H9 (cell line): Measurements from ENCODE around the gene MRPL28. TPM values are rescaled to one million over a fixed set of nuclear protein-coding genes. Genes with fewer than 3 reads are reported as not detected.
"Not testable (repeated sequence)": the region's sequence is repeated elsewhere in the genome, so short reads cannot be mapped to it uniquely, and the experiment has no call there.

Source experiments
- DNase-seq: peaks from one replicate; pipeline ENCODE4 v3.0.0-alpha.2; 2017
- H2AFZ ChIP-seq: one replicate; pipeline ENCODE4 v1.6.1; 2013; ENCODE audit warnings: mild to moderate bottlenecking, low read length, control low read depth, moderate library complexity
- H2AK5ac ChIP-seq: 2 replicates; pipeline ENCODE4 v1.6.1; 2013; ENCODE audit warnings: low read length, control low read depth, mixed read lengths; ENCODE audit not compliant: insufficient read length
- H2BK120ac ChIP-seq: one replicate; pipeline ENCODE4 v1.6.1; 2013; ENCODE audit warnings: low read depth, mild to moderate bottlenecking, low read length, control low read depth, inconsistent platforms; ENCODE audit not compliant: poor library complexity, severe bottlenecking
- H2BK12ac ChIP-seq: 2 replicates; pipeline ENCODE4 v1.6.1; 2013; ENCODE audit warnings: low read length, control low read depth, mixed read lengths, low read depth; ENCODE audit not compliant: insufficient read length
- H2BK15ac ChIP-seq: 2 replicates; pipeline ENCODE4 v1.6.1; 2013; ENCODE audit warnings: low read depth, low read length, control low read depth
- H2BK20ac ChIP-seq: one replicate; pipeline ENCODE4 v1.6.1; 2013; ENCODE audit warnings: low read depth, mild to moderate bottlenecking, low read length, control low read depth, inconsistent platforms; ENCODE audit not compliant: poor library complexity, severe bottlenecking
- H2BK5ac ChIP-seq: 2 replicates; pipeline ENCODE4 v1.6.1; 2013; ENCODE audit warnings: low read length, control low read depth, mixed read lengths; ENCODE audit not compliant: insufficient read length
- H3K14ac ChIP-seq: 2 replicates; pipeline ENCODE4 v1.6.1; 2013; ENCODE audit warnings: low read length, control low read depth; ENCODE audit not compliant: insufficient read depth
- H3K18ac ChIP-seq: 2 replicates; pipeline ENCODE4 v1.6.1; 2013; ENCODE audit warnings: low read depth, mild to moderate bottlenecking, mixed read lengths, low read length, control low read depth; ENCODE audit not compliant: insufficient read length
- H3K23ac ChIP-seq: 2 replicates; pipeline ENCODE4 v1.6.1; 2013; ENCODE audit warnings: low read length, control low read depth, mixed read lengths, low read depth; ENCODE audit not compliant: insufficient read length
- H3K23me2 ChIP-seq: 2 replicates; pipeline ENCODE4 v1.6.1; 2013; ENCODE audit warnings: low read depth, mild to moderate bottlenecking, mixed read lengths, low read length, control low read depth; ENCODE audit not compliant: insufficient read length, poor library complexity, severe bottlenecking
- H3K27ac ChIP-seq: 2 replicates; pipeline ENCODE4 v1.5.1; 2013; ENCODE audit warnings: low read length, control low read depth, mixed read lengths, low read depth; ENCODE audit not compliant: insufficient read length
- H3K27me3 ChIP-seq: 2 replicates; pipeline ENCODE4 v1.6.1; 2013; ENCODE audit warnings: low read length, control low read depth, inconsistent platforms; ENCODE audit not compliant: insufficient read depth
- H3K4ac ChIP-seq: 2 replicates; pipeline ENCODE4 v1.6.1; 2013; ENCODE audit warnings: low read depth, mild to moderate bottlenecking, control low read depth, inconsistent platforms, low read length, moderate library complexity
- H3K4me1 ChIP-seq: 2 replicates; pipeline ENCODE4 v1.6.1; 2013; ENCODE audit warnings: low read length, control low read depth, inconsistent platforms; ENCODE audit not compliant: insufficient read depth
- H3K4me2 ChIP-seq: 2 replicates; pipeline ENCODE4 v1.6.1; 2013; ENCODE audit warnings: low read length, control low read depth, mixed read lengths; ENCODE audit not compliant: insufficient read length, insufficient read depth
- H3K56ac ChIP-seq: 2 replicates; pipeline ENCODE4 v1.6.1; 2013; ENCODE audit warnings: low read depth, mild to moderate bottlenecking, mixed read lengths, low read length, control low read depth; ENCODE audit not compliant: insufficient read length
- H3K79me1 ChIP-seq: 2 replicates; pipeline ENCODE4 v1.6.1; 2013; ENCODE audit warnings: low read depth, mild to moderate bottlenecking, moderate library complexity, low read length, control low read depth, inconsistent platforms; ENCODE audit not compliant: insufficient read depth, poor library complexity, severe bottlenecking
- H3K79me2 ChIP-seq: 2 replicates; pipeline ENCODE4 v1.6.1; 2013; ENCODE audit warnings: low read length, control low read depth, inconsistent platforms; ENCODE audit not compliant: insufficient read depth
- H3K9ac ChIP-seq: 2 replicates; pipeline ENCODE4 v1.6.1; 2013; ENCODE audit warnings: low read length, control low read depth, mixed read lengths; ENCODE audit not compliant: insufficient read length; ENCODE audit errors: extremely low read depth
- H3K9me3 ChIP-seq: one replicate; pipeline ENCODE4 v1.6.1; 2013; ENCODE audit warnings: low read depth, low read length, inconsistent platforms; ENCODE audit not compliant: control insufficient read depth
- H3T11ph ChIP-seq: one replicate; pipeline ENCODE4 v1.6.1; 2013; ENCODE audit warnings: mild to moderate bottlenecking, low read length, control low read depth, inconsistent platforms
- H4K20me1 ChIP-seq: one replicate; pipeline ENCODE4 v1.6.1; 2013; ENCODE audit not compliant: control insufficient read depth, insufficient read length, insufficient read depth
- H4K5ac ChIP-seq: 2 replicates; pipeline ENCODE4 v1.6.1; 2013; ENCODE audit warnings: low read depth, mild to moderate bottlenecking, mixed read lengths, low read length, control low read depth; ENCODE audit not compliant: insufficient read length
- H4K8ac ChIP-seq: replicated peaks from 2 replicates; pipeline ENCODE4 v1.6.1; 2013; ENCODE audit warnings: low read length, control low read depth, mixed read lengths, low read depth; ENCODE audit not compliant: insufficient read length
- H4K91ac ChIP-seq: 2 replicates; pipeline ENCODE4 v1.6.1; 2013; ENCODE audit warnings: low read depth, mild to moderate bottlenecking, moderate library complexity, mixed read lengths, low read length, control low read depth; ENCODE audit not compliant: insufficient read length
- H3K27ac Mint-ChIP-seq, 3 experiments: 2 replicates in 2 of 3; 3 replicates in 1 of 3; pipeline ENCODE4 v1.8.0; 2020 to 2021; ENCODE audit warnings: mixed read lengths in 3 of 3, mild to moderate bottlenecking in 1 of 3, moderate library complexity in 1 of 3
- H3K27me3 Mint-ChIP-seq: 2 replicates; pipeline ENCODE4 v1.8.0; 2021; ENCODE audit warnings: low read depth, mild to moderate bottlenecking, moderate library complexity, mixed read lengths
- H3K36me3 Mint-ChIP-seq, 3 experiments: 2 replicates in 2 of 3; 3 replicates in 1 of 3; pipeline ENCODE4 v1.8.0; 2020 to 2021; ENCODE audit warnings: low read depth in 3 of 3, mixed read lengths in 3 of 3; ENCODE audit not compliant: insufficient read depth in 1 of 3
- H3K4me1 Mint-ChIP-seq, 2 experiments: 2 replicates each; pipeline ENCODE4 v1.8.0; 2020; ENCODE audit warnings: mixed read lengths in 2 of 2
- H3K4me3 Mint-ChIP-seq, 2 experiments: 2 replicates in 1 of 2; 3 replicates in 1 of 2; pipeline ENCODE4 v1.8.0; 2020 to 2021; ENCODE audit warnings: mild to moderate bottlenecking in 2 of 2, mixed read lengths in 2 of 2, moderate library complexity in 1 of 2
- H3K9me3 Mint-ChIP-seq, 2 experiments: 2 replicates in 1 of 2; 3 replicates in 1 of 2; pipeline ENCODE4 v1.8.0; 2020; ENCODE audit warnings: mild to moderate bottlenecking in 2 of 2, mixed read lengths in 2 of 2, moderate library complexity in 1 of 2
- WGBS: extraction: QIAGEN DNeasy Blood & Tissue Kit; methylation state at CpG from one replicate; pipeline ENCODE4 v1.1.7; 2013; ENCODE audit warnings: missing lambda C conversion rate, low lambda C conversion rate, mixed read lengths; ENCODE audit not compliant: insufficient read length; ENCODE audit errors: extremely low coverage; 5-methylcytosine and 5-hydroxymethylcytosine counted together
- total RNA-seq: library from RNA; stranded (reverse); gene quantifications from 2 replicates; pipeline ENCODE4 v1.2.1, GENCODE V29; 2021

Gene MRPL28
- total RNA-seq, 1 experiment from 2014 or later: 154 TPM

DNA sequence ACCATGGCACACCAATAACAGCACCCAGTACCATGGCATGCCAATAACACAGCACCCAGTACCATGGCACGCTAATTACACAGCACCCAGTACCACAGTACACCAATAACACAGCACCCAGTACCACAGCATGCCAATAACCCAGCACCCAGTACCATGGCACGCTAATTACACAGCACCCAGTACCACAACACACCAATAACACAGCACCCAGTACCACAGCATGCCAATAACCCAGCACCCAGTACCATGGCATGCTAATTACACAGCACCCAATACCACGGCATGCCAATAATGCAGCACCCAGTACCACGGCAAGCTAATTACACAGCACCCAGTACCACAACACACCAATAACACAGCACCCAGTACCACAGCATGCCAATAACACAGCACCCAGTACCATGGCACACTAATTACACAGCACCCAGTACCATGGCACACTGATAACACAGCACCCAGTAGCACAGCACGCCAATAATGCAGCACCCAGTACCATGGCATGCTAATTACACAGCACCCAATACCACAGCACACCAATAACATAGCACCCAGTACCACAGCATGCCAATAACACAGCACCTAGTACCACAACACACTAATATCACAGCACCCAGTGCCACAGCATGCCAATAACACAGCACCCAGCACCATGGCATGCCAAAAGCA lies 36.0 kb downstream of the MRPL28 start:
- peaks cover 13 to 14% of the 10 kb centered on the region in 2 experiments for H3K4me1 Mint-ChIP-seq
- H2BK20ac ChIP-seq, DNase-seq: not testable (repeated sequence)

More for the DNA sequence above, 36.0 kb downstream of the MRPL28 start:
- not testable (repeated sequence) for H2BK12ac ChIP-seq, H3K9me3 ChIP-seq, H2BK120ac ChIP-seq, H3K4me2 ChIP-seq, H3K27me3 Mint-ChIP-seq, H3K56ac ChIP-seq, H3K4me3 Mint-ChIP-seq, H2AK5ac ChIP-seq, H2BK15ac ChIP-seq, H3K27me3 ChIP-seq, H3K4ac ChIP-seq, H3K9me3 Mint-ChIP-seq, H3T11ph ChIP-seq, H4K20me1 ChIP-seq, H3K27ac Mint-ChIP-seq, H4K8ac ChIP-seq, H4K91ac ChIP-seq, H3K79me1 ChIP-seq, H2AFZ ChIP-seq, H3K23ac ChIP-seq, H3K18ac ChIP-seq, H3K14ac ChIP-seq, H2BK5ac ChIP-seq, H3K23me2 ChIP-seq, H3K27ac ChIP-seq, H3K36me3 Mint-ChIP-seq, H4K5ac ChIP-seq, H3K4me1 ChIP-seq, H3K9ac ChIP-seq
- H3K79me2 ChIP-seq: peaks cover 36% of the 10 kb centered on the region; the same call in 1 of the 2 replicates
- WGBS: no CpG with 5 or more reads among the region's 5 CpGs
